HG03139 (cell line): ENCODE data around the gene DCC.
"Not testable (repeated sequence)": the region's sequence is repeated elsewhere in the genome, so short reads cannot be mapped to it uniquely, and the experiment has no call there.

Experiments
- ATAC-seq: cut with Tn5 transposase; IDR thresholded peaks from one replicate; pipeline ENCODE4 v1.9.1; 2021; ENCODE audit not compliant: unreplicated experiment

The DCC gene

DNA sequence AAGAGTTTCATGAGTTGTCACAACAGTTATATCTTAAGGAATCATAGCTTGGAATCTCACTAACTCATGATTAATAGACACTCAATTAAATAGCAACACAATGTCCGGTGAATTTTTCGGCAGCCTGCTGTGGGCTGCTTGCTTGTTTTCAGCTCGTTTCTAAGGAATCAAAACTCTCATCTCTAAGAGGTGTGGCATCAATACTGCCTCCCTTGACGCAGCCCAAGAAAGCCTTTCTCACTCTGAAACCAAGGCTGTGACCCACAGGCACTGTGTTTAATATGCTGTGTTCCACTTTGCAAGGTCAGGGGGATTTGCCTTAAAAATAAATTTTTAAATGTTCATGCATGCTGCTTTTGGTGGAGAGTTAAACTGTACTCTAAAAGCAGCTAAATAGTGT, 5.4 kb downstream of the DCC start:
- ATAC-seq: no peak

DNA sequence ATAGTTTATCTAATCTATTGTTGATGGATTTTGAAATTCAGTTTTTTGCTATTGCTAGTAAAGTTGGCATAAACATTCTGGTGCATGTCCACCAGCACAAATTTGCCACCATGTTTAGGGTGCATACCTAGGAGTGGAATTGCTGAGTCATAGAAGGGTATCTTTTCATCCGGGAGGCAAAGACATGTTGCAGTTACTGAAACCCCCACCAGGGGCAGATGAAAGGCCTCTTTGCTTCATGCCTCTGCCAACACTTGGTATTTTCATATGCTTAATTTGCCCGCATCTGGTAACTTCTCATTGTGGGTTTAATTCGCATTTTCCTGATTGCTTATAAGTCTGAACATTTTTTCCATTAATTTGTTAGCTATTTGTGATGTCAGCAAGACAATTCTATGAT, 8.2 kb downstream of the DCC start:
- no peak for ATAC-seq

DNA sequence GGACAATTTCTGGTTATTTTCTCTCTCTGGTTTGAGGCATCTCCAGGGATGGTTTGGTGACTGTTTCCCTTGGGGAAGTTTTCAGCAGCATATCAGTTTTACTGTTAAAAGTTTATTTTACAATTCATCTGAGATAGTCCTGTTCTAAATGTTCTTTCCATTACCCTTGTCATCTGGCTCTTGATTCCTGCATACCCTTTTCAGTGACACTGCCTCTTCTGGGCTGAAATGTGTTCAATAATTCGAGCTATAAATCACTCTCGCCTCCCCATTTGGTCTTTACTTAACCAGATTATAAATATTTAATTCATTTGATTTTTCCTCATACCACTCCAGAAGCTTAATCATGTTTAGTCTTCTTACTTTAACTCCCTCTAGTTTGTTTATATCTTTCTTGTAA, 9.5 kb downstream of the DCC start:
- no peak for ATAC-seq

DNA sequence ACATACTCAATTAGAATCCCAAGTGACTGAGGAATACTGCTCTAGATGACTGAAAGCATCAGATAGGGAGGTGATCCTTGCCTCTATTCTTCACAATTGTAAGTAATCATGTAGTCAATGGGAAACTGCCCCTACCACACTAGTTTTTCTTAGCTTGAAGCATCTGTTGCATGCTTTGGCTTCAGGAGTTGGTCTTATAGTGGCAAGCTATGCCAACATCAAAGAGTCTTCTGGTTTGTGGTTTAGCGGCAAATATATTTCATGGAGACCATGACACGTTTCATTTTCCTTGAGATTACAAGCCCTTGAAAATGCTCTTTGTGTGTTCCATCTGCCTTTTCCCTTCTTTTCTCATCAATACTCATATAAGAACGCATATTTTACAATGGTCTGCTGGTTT, 12.9 kb downstream of the DCC start:
- ATAC-seq: no peak

DNA sequence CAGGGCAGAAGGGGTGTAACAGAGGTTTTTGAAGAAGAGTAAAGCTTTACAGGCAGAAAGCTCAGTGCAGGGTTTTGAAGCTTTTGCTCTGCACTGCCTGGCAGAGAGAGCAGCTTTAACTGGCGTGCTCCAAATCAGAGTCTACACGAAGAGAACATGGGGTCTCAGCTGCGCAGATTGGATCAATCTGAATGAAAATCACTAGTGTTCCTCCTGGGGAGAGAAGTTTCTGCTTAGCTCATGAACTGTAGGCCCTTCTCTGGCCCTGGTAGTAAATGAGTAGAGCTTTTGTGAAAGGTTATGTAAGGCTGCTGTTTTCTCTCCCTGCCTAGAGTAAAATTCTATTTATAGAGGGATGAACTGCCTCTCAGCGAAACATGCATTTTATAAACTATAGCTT, 13.6 kb downstream of the DCC start:
- no peak for ATAC-seq

DNA sequence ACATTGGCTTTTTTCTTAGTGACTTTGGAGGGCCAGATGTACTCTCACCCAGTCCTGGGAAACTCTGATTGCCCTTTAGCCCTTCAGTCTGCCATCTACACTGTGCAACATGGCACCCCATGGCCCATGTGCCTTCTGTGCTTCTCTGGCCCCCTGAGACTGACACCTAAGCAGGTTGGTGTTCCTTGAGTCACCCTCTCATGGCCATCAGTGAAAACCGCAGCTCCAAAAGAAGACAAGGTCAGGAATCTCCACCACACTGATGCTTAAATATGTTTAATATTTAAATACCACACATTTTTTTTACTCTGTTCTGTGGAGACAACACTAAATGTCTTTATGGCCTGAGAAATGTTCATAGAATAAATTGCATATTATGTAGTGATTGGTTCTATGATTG, 23.9 kb downstream of the DCC start:
- no peak for ATAC-seq

DNA sequence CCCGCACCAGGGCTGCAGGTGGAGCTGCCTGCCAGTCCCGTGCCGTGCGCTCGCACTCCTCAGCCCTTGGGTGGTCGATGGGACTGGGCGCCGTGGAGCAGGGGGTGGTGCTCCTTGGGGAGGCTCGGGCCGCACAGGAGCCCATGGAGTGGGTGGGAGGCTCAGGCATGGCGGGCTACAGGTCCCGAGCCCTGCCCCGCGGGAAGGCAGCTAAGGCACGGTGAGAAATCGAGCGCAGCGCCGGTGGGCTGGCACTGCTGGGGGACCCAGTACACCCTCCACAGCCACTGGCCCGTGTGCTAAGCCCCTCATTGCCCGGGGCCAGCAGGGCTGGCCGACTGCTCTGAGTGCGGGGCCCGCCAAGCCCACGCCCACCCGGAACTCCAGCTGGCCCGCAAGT, 26.9 kb downstream of the DCC start:
- not testable (repeated sequence) for ATAC-seq

DNA sequence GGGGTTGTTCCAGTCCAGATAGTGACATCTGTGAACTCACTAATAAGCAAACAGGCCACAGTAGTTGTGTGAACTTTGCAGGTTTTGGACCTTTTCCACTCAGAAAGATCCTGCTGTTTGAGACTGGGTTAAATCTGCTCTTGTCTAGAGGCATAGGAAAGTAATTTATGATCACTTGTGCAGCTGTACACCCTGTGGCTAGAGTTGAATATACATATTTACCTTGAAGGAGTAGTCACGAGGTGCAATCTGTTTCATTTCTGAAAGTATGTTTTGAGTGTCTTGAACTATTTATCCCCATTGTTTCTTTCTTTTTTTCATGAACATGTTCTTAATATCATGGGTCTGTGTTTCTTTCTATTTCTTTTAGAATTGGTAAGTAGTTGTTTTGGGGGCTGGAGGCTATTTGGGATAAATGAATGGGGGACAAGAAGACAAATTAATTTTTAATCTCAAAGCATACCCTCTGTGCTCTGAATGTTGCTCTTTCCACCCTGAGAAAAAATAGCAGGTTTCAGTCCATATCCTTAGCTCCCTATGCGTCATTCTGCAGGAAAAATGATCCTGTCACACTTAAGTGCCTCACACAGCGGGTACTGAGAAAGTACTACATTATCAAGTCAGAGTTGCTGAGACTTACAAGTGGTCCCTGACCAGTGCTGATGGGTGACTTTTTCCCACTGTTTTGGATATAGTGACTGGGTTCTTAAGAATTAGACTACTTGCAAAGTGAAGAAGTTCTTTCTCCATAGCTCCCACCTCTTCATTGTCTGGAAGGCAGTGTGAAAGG, 28.2 kb downstream of the DCC start:
- no peak for ATAC-seq

DNA sequence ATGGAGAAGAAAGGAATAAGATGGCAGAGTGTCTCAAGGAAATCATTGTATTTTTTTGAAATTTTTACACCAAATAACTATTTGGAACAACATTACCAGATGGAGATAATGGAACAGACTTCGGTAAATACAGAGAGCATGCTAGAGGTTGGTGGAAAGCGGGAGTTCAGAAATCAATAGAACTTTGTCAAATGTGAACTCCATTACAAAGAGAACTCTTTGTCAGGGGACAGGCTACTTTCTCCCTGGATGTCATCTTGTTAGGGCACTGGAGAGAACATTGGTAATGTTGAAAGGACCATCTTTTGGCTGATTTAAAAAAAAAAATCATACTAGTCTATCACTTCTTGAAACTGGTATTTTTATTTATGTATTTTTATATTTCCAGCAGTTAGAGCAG, 30.8 kb downstream of the DCC start:
- no peak for ATAC-seq

DNA sequence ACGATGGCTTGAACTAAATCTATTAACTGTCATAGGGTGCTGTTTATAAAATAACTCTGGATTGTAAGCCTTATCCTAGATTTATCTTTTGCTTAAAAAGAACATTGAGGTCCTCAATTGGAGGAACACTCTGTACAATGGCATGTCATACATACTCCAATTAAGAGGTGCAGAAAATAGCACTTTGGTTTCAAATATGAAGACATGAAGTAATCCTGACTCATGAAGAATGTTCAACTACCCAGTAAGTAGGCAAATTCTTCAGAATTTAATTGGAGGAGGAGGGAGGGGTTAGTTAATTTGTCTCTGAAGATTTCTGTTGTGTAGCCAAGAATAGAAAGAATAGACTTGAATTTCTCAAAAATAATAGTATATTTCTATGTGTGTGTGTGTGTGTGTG, 36.1 kb downstream of the DCC start:
- ATAC-seq: no peak

DNA sequence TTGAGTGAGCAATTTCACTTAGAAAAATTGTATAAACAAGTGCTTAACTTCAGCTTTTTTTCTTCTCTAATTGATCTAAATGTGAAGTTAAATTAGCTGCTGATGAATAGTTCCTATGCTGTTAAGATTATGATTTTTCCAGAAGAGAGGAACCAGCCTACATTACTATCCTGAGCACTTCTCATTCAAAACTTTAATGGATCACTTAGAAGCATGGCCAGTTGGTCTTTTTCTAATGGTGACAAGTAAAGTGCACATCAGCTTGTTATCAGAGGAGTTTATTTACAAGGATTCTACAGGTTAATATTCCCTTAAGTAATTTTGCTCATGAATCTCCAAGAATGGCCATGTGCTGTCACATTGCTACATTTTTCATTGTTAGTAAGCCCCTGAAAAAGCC, 37.1 kb downstream of the DCC start:
- ATAC-seq: no peak

DNA sequence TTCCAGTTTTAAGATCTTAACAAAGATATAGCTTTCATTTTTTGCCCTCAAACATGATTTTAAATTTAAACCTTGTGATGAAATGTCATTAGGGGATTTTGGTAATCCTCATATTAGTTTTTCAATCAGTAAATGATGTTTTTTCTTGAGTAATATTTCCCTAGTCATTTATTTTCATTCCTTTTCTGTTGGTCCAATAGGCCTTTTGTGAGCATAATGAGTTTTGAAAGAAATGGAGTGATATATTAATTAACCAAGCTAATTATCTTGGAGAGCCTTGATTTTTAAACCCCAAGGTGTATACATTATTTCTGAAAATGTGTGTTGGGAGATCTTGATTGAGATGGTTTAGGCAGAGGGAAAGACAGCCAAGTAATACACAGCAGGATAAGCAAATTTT, 46.3 kb downstream of the DCC start:
- ATAC-seq: no peak

DNA sequence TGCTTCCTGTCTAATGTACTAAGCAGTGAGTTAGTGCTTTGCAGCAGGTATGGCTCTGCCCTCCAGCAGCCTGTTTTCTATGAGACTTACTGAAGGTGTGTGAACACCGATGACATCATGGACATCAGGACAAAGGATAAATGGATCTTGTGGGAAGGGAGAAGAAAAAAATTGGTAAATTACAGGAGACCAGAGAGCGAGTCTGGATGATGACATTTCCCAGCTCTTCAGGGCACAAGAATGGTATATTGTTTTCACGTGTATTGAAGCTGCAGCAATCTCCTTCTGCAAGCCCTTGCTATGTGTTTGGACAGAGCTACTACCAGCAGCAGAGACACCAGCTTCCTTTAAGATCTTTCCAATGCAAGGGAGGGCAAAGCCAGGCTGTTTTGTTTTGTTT, 47.2 kb downstream of the DCC start:
- no peak for ATAC-seq

DNA sequence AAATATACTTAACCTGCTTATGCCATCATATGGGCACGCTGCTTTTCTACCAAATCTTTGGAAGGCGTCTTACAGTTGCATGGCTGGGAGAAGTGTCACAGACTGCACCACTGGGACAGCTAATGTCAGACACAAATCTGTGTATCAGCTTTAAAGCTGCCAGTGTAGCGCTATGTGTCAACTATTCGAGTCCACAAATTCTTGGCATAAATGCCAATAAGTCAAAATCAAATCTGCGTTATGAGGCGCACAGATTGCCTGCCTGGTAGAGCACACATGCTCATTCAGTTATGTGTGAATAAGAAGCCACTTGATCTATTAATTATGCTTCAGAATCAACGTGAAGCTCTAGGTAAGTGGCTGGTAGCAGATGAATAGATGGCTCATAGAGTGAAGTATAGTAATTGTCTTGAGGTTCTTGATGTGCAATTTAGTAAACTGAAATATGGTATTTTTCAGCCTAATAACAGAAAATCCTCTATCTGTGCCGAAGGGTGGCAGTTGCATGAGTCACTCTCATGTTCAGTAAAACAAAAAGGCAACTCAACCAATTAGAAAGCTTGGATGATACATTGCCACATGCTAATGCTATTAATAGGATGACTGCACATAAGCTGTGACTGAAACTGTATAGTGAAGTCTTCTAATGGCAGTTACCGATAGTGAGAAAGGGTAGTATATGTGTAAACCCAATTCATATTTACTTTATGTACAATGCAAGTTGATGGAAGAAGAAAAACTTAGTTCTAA, 52.0 kb downstream of the DCC start:
- no peak for ATAC-seq

DNA sequence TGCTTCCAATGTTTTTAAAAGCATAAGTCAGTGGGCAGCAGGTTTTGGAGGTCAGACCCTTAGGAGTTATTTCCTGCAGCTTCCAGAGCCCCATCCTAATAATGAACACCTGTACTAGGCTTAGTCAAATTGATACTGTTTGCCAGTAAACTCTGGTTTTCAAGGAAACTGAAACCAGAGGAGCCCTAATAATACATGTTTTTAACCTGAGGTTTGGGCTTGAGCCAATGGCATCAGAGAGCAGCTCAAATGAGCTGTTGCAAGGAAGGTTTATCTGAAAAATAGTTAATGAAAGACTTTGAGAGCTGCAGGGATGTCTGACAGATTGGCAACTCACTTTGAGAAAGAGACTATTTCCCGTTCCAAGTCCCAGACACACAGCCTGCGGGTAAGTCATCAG, 54.6 kb downstream of the DCC start:
- no peak for ATAC-seq

DNA sequence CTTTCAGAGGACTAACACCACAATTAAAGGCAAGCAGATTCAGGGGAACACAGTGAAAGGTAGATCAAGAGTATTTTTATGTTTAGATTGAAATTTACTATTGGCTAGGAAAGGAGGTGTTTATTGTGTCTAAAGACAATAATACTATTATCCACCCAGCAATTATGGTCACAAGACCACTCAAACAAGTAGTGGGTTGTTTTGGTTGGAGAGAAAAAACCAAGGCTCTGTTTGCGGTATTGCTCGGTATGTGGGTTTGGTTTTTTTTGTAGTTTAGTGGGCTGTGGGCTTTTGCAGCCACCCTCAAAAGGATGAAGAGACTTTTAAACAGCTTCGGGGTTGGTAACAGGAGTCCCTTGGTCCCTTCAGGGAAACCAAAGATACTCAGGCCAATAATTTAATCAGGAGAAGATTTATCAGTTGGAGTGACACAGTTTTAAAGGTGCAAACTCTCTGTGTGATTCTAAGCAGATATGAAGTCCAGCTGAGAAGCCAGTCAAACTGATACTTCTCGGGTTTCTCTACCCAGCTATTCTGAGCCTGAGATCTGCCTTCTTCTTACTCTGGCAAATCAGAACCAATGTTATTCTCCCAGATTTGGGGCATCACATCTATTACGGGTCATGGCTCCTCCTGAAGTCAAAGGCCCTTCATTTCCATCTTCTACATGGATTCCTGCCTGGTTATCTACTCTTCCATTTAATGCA, 55.3 kb downstream of the DCC start:
- no peak for ATAC-seq

DNA sequence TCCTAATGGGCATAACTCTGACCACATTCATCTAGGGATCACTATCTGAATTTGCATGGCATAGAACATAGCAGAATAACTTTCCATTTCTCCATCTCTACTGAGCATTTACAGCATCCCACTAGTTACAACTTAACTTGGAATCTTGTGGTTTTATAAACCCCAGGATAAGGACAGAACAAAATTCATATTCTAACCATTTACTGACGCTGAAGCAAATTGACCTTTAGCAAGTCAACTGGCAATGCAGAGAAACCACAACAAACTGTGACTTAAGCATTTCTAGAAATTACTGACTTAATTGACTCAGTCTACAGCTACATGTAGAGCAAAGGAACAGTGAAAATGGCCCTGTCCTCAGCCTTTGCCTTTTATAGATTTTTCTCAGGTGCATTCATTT, 61.2 kb downstream of the DCC start:
- no peak for ATAC-seq

DNA sequence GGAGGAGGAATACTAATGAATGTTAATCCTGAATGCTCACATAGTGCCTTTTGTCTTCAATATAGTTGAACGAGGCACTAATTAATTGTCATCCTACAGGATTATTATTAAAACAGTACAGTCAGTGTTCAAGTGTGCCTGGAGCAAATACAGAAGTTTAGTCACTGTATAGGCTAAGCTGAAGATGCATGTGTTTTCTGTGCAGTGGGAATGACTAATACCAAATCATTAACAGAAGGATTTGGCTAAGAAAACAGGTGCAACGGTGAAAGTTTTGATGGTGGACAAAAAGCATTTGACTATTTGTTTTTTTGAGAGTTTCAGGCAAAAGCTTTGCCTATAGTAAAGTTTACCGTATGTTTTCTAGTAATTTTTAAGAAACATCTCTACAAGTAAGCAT, 62.8 kb downstream of the DCC start:
- no peak for ATAC-seq

DNA sequence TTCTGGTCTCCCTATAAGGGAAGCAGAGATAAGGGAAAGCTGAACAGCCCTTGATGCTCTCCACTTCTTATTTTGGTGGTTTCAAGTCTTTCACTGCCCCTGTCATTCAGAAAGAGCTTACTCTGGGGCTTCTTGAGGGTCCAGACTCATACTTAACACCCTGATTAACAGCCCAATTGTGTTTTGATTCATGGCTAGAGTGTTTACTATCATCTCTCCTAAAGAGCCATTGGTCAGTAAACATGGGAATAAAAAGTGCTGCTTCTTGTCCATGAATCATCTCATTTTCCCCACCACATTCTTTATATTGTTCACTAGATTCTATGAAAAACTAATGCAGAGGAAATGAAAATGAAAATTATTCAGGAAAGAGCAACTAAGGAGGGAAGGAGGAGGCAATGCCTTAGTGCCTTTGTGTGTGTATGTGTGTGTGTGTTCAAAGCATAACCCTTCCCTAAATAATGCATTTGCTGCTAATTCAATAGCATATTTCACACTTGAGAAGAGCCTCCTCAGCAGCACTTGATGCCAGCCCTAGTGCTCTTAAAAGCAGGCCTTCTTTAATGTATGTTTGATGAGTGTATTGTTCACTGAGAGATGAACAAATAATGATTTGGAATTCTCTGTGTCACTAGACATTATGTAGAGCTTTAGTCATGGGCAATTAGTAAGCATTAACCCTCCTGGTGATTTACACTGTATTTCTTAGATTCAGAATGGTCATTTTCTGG, 63.5 kb downstream of the DCC start:
- no peak for ATAC-seq

DNA sequence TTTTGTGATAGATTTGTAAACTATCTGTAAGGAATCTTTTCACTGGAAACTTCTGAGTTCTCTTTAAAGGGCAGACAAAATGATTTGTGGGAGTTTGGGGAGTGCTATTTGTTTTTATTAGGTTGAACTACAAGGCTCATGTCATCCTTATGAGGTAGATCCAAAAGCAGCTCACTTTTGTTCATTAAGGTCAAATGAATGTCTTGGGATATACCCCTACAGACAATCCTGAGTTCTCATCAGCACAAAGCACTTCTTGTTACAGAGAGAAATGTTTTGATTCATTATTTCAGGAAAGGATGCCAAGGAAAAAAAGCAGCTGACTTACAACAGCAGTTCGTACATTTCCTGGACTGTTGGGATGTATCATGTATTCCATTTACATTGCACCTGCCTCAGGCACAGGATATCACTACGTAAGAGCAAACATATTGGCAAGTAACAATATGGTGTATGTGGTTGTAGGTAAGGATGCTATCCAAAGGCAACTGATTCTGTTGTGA, 68.9 kb downstream of the DCC start:
- ATAC-seq: no peak

DNA sequence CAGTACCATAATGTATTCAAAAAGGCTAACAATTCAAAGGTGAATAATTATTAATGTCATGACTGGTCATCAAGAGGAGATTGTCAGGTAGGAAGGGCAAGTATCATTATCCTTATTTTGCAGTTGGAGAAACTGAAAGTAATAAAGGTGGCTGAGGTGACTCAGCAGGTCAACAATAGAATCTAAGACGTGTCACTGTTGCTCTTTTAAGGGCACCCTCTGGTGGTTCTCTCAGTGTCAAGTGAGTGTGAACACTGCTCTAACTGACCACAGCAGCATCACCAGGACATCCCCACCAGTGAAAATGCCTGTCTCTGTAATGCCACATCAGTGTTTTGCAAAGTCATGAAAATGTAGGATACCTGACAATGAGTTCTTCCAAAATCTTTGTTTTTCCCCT, 69.7 kb downstream of the DCC start:
- peak; percentile 96 for ATAC-seq
